Lower leg skin (tissue), 4 donors: ENCODE data around the gene FAM9A. TPM values are rescaled to one million over a fixed set of nuclear protein-coding genes. Genes with fewer than 3 reads are reported as not detected.

Source experiments
- DNase-seq, 2 donors: peaks; one replicate each; pipeline ENCODE4 v3.0.0-alpha.2; 2019; ENCODE audit warnings: low spot score in 2 of 2
- H3K4me3 ChIP-seq: fragments of 200-600 bp; sonication (generic); 2 replicates; pipeline ENCODE4 v1.5.1; 2017; ENCODE audit warnings: mild to moderate bottlenecking, low read depth; ENCODE audit not compliant: poor library complexity, severe bottlenecking
- CTCF ChIP-seq, 3 donors: fragments of 450-650 bp; IDR thresholded peaks; one replicate each; pipeline ENCODE4 v1.5.1; 2016; ENCODE audit warnings: antibody characterized with exemption in 3 of 3, mild to moderate bottlenecking in 3 of 3, moderate library complexity in 2 of 3
- POLR2A ChIP-seq, 2 donors: fragments of 450-650 bp; IDR thresholded peaks; one replicate each; pipeline ENCODE4 v1.6.1; 2016 to 2017; ENCODE audit warnings: antibody characterized with exemption in 2 of 2, mild to moderate bottlenecking in 1 of 2, moderate library complexity in 1 of 2
- WGBS, 2 donors: methylation state at CpG; one replicate each; pipeline ENCODE4 v1.1.5; 2018; 5-methylcytosine and 5-hydroxymethylcytosine counted together
- intact Hi-C: fragments of 100-400 bp; cut with DNase I; formaldehyde crosslinking; loops from one replicate; pipeline ENCODE4 v1.15.0; 2023; ENCODE audit warnings: low total_unique reads
- total RNA-seq, 4 donors: library from RNA; depleted of rRNA; stranded (reverse); fragments of >200 nt; gene quantifications; one replicate each; pipeline ENCODE4 v1.1.0, GENCODE V29; 2016

The FAM9A gene
- not detected for total RNA-seq

GRCh38 chrX:8801041-8801599 is at the start of gene FAM9A:
Gene FAM9A (minus strand): TSS chrX:8801383. CDS start chrX:8800171, 1,212 bp downstream.
- 96 to 97% methylated on average over 11 to 29 of the region's 32 CpGs for WGBS, 2 donors
- no peak for DNase-seq
- TF ChIP-seq CTCF (IDR thresholded peaks at IDR 0.05), result no peak
- intact Hi-C loops, result no loop called here
- no peak within 1 kb of the TSS for H3K4me3 ChIP-seq

- WGBS, 2 donors, result 75 to 83% methylated on average over 6 of the region's 6 CpGs
- no peak for DNase-seq
- TF ChIP-seq CTCF (IDR thresholded peaks at IDR 0.05) (no peak), POLR2A (IDR thresholded peaks at IDR 0.05) (no peak)
- intact Hi-C loops, result no loop called here
- no peak overlapping the region for H3K4me3 ChIP-seq
These were observed 49.3 kb upstream of the FAM9A start for GRCh38 chrX:8850478-8850877.

GRCh38 chrX:8849945-8850344 is 48.8 kb upstream of the FAM9A start:
- DNase-seq, result no peak
- no peak overlapping the region for H3K4me3 ChIP-seq
- intact Hi-C loops, result no loop called here
- WGBS, 2 donors, result 44 to 92% methylated on average over 2 of the region's 2 CpGs
- TF ChIP-seq POLR2A (IDR thresholded peaks at IDR 0.05) (no peak), CTCF (IDR thresholded peaks at IDR 0.05) (no peak)

- TF ChIP-seq POLR2A (IDR thresholded peaks at IDR 0.05), result no peak
- TF ChIP-seq CTCF (IDR thresholded peaks at IDR 0.05), result no peak
- no peak overlapping the region for H3K4me3 ChIP-seq
- DNase-seq, result no peak
- intact Hi-C loops, result no loop called here
- WGBS, 2 donors, result 76 to 90% methylated on average over 2 of the region's 2 CpGs
These were observed 48.3 kb upstream of the FAM9A start for GRCh38 chrX:8849458-8849857.

- TF ChIP-seq CTCF (IDR thresholded peaks at IDR 0.05) (no peak), POLR2A (IDR thresholded peaks at IDR 0.05) (no peak)
- DNase-seq, result no peak
- intact Hi-C loops, result no loop called here
- WGBS, 2 donors, result 35 to 58% methylated on average over 3 of the region's 3 CpGs
- no peak overlapping the region for H3K4me3 ChIP-seq
These were observed 47.7 kb upstream of the FAM9A start for GRCh38 chrX:8848911-8849310.

GRCh38 chrX:8848441-8848840 is 47.3 kb upstream of the FAM9A start:
- WGBS, 2 donors, result 63 to 74% methylated on average over 3 of the region's 3 CpGs
- no peak for DNase-seq
- intact Hi-C loops, result no loop called here
- TF ChIP-seq CTCF (IDR thresholded peaks at IDR 0.05) (no peak), POLR2A (IDR thresholded peaks at IDR 0.05) (no peak)
- H3K4me3 ChIP-seq, result no peak overlapping the region
